Upper lobe of left lung (tissue), 4 donors: ENCODE data around the gene MEGF8.
"Not testable (repeated sequence)": the region's sequence is repeated elsewhere in the genome, so short reads cannot be mapped to it uniquely, and the experiment has no call there.

Source experiments
- CTCF ChIP-seq, 6 experiments: fragments of 450-650 bp in 4 of 6; fragments of 200-600 bp in 2 of 6; sonication (generic) in 2 of 6; IDR thresholded peaks; one replicate each; pipeline ENCODE4 v1.5.1; 2016 to 2019; ENCODE audit warnings: antibody characterized with exemption in 6 of 6
- POLR2A ChIP-seq, 4 donors: fragments of 450-650 bp; IDR thresholded peaks; one replicate each; pipeline ENCODE4 v1.5.1; 2016 to 2017; ENCODE audit warnings: antibody characterized with exemption in 4 of 4, mild to moderate bottlenecking in 2 of 4

GRCh38 chr19:42339126-42339860 lies 13.9 kb downstream of the MEGF8 start:
- not testable (repeated sequence) for TF ChIP-seq CTCF, POLR2A (IDR thresholded peaks at IDR 0.05)
